Activated T-helper 2 cell treated with anti-CD3 and anti-CD28 coated beads, Interferon-gamma antibody, Interleukin-2, Interleukin-4, amounts not matched to agents 10 μg/mL and 5 μg/mL and 100 μg/mL, durations not matched to agents 14 hours and 24 hours and 36 hours (primary cell): Measurements from ENCODE around the gene TSC2. TPM values are rescaled to one million over a fixed set of nuclear protein-coding genes. Genes with fewer than 3 reads are reported as not detected.

Experiments
- DNase-seq: peaks from one replicate; pipeline ENCODE4 v3.0.0; 2021; ENCODE audit warnings: low spot score
- H3K27ac Mint-ChIP-seq: one replicate; pipeline ENCODE4 v1.8.0; 2021; ENCODE audit warnings: mixed read lengths
- H3K27me3 Mint-ChIP-seq: one replicate; pipeline ENCODE4 v1.8.0; 2021; ENCODE audit warnings: low read depth, mixed read lengths
- H3K36me3 Mint-ChIP-seq: one replicate; pipeline ENCODE4 v1.8.0; 2021; ENCODE audit warnings: low read depth, mixed read lengths
- H3K4me1 Mint-ChIP-seq: one replicate; pipeline ENCODE4 v1.8.0; 2021; ENCODE audit warnings: low read depth, mixed read lengths
- H3K4me3 Mint-ChIP-seq: one replicate; pipeline ENCODE4 v1.8.0; 2021; ENCODE audit warnings: low read depth, mild to moderate bottlenecking, moderate library complexity, mixed read lengths
- H3K9me3 Mint-ChIP-seq: one replicate; pipeline ENCODE4 v1.8.0; 2021; ENCODE audit warnings: mixed read lengths
- intact Hi-C: fragments of 100-400 bp; cut with micrococcal nuclease; formaldehyde crosslinking; loops from one replicate; pipeline ENCODE4 v1.15.1; 2023
- total RNA-seq: library from RNA; stranded (reverse); gene quantifications from 2 replicates; pipeline ENCODE4 v1.2.3, GENCODE V29; 2022

Gene TSC2
- total RNA-seq, 1 donor from 2014 or later: 89.7 TPM

- no peaks in the 10 kb centered on the region for H3K9me3 Mint-ChIP-seq
- H3K4me3 Mint-ChIP-seq: peak overlapping the region; percentile 94
- no peak overlapping the region for H3K27ac Mint-ChIP-seq
- no peak for DNase-seq
- peaks cover 10% of the 10 kb centered on the region for H3K4me1 Mint-ChIP-seq
- intact Hi-C loops: loop anchor here (5.0 kb wide), 1 partner anchor 39 kb away; the partner anchor contains the start of gene ZNF598
- H3K27me3 Mint-ChIP-seq: no peaks in the 10 kb centered on the region
- H3K36me3 Mint-ChIP-seq: peaks cover 9% of the 10 kb centered on the region
Measured at GRCh38 chr16:2045965-2046892, 1.6 kb upstream of the TSC2 start.

DNA sequence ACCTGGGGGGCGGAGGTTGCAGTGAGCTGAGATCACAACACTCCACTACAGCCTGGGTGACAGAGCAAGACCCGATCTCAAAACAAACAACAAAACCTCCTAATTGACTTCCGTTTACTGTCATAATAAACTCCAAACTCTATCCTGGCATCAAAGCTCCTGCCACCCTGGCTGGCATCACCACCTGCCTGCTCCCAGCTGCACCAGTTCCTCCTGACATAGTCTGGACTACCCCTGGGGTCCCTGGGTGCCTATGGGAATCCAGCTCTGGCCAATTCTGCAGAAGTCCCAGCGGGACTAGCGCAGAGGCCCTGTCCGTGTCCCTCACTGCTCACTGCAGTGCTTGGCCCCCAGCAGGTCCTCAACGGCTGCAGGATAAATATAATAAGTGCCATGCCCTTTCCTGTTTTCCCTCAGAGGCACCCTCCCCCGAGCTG lies 874 bp upstream of the TSC2 start:
- Mint-ChIP-seq H3K9me3 (no peaks in the 10 kb centered on the region), H3K27ac (peak overlapping the region; percentile 71), H3K4me1 (peaks cover 10% of the 10 kb centered on the region), H3K4me3 (peak overlapping the region; percentile 94), H3K27me3 (no peaks in the 10 kb centered on the region), H3K36me3 (peaks cover 11% of the 10 kb centered on the region)
- no peak for DNase-seq
- intact Hi-C loops: loop anchor here (5.0 kb wide), 1 partner anchor 40 kb away; the partner anchor contains the start of gene ZNF598

- Mint-ChIP-seq H3K27ac (peak overlapping the region; percentile 22), H3K9me3 (no peaks in the 10 kb centered on the region), H3K4me1 (peaks cover 10% of the 10 kb centered on the region), H3K27me3 (no peaks in the 10 kb centered on the region), H3K36me3 (peaks cover 9% of the 10 kb centered on the region), H3K4me3 (peak overlapping the region; percentile 88)
- DNase-seq: no peak
- intact Hi-C loops: loop anchor here (5.0 kb wide), 1 partner anchor 41 kb away; the partner anchor contains the start of gene ZNF598
Measured at GRCh38 chr16:2048116-2048543, 345 bp downstream of the TSC2 start.

GRCh38 chr16:2053211-2053610 lies 5.4 kb downstream of the TSC2 start:
- intact Hi-C loops: no loop called here
- no peak overlapping the region for H3K4me3 Mint-ChIP-seq
- peaks cover 5% of the 10 kb centered on the region for H3K4me1 Mint-ChIP-seq
- no peaks in the 10 kb centered on the region for H3K27me3 Mint-ChIP-seq
- H3K9me3 Mint-ChIP-seq: no peaks in the 10 kb centered on the region
- no peak overlapping the region for H3K27ac Mint-ChIP-seq
- no peak for DNase-seq
- peaks cover 7% of the 10 kb centered on the region for H3K36me3 Mint-ChIP-seq

GRCh38 chr16:2053897-2054296 lies 6.1 kb downstream of the TSC2 start:
- H3K27ac Mint-ChIP-seq: no peak overlapping the region
- H3K9me3 Mint-ChIP-seq: no peaks in the 10 kb centered on the region
- no peak for DNase-seq
- H3K4me3 Mint-ChIP-seq: no peak overlapping the region
- H3K27me3 Mint-ChIP-seq: no peaks in the 10 kb centered on the region
- H3K4me1 Mint-ChIP-seq: no peaks in the 10 kb centered on the region
- H3K36me3 Mint-ChIP-seq: peaks cover 7% of the 10 kb centered on the region
- intact Hi-C loops: no loop called here

DNA sequence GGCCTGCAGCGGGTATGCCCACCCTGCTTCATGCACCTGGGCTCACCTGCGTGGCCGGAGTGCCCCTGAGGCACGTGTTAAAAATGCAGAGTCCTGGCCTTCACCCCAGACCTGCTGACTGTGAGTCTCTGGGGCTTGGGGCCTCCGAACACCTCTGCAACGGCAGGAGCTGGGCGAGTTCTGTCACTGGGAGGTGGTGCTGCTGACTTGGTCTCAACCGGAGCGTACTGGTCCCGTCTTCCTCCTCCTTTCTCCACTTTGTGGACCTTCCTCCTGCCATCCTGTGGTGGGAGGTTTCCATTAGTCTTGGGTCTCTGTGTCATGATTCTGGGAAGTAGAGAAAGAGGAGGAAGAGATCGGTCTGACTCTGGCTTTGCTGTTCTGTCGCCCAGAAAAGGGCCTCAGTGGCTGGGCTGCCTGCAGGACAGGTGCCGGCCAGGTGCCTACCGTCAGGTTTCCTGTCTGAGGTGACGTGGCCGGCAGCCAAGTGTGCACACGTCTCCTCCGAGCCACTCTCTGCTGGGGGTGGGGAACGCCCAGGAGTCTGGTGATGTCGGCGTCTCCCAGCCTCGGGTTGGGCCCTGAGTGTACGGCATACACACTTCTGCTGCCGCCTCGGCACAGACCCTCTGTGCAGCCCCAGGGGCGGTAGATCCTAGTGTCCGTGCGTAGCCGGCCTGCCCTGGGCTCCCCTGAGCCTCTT lies 6.9 kb downstream of the TSC2 start:
- Mint-ChIP-seq H3K4me3 (no peak overlapping the region), H3K9me3 (no peaks in the 10 kb centered on the region), H3K36me3 (peaks cover 7% of the 10 kb centered on the region), H3K27me3 (no peaks in the 10 kb centered on the region), H3K4me1 (no peaks in the 10 kb centered on the region), H3K27ac (no peak overlapping the region)
- DNase-seq: no peak
- intact Hi-C loops: no loop called here

DNA sequence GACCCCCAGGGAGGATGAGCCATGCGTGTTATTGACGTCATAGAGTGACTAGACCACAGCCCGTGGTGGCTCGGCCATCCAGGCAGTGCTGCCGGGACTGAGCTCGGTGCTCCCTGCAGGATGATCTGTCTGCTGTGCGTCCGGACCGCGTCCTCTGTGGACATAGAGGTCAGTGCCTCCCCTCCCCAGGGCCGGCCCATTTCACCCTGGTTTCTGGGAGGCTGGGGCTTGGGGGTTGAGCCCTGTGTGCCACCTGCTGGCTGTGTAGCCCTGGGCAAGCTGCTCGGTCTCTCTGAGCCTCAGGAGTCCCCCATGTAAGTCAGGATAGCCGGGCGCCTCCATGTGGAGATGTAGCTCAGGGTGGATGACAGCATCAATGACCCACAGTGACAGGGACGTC lies 8.3 kb downstream of the TSC2 start:
- Mint-ChIP-seq H3K36me3 (peaks cover 3% of the 10 kb centered on the region), H3K9me3 (no peaks in the 10 kb centered on the region)

GRCh38 chr16:2056681-2057407 lies 9.1 kb downstream of the TSC2 start:
- Mint-ChIP-seq H3K4me3 (no peak overlapping the region), H3K27ac (no peak overlapping the region), H3K27me3 (no peaks in the 10 kb centered on the region), H3K4me1 (no peaks in the 10 kb centered on the region), H3K36me3 (no peaks in the 10 kb centered on the region), H3K9me3 (no peaks in the 10 kb centered on the region)
- intact Hi-C loops: no loop called here
- no peak for DNase-seq

More for the DNA sequence above, 8.3 kb downstream of the TSC2 start:
- intact Hi-C loops: no loop called here
- no peak for DNase-seq
- H3K4me1 Mint-ChIP-seq: no peaks in the 10 kb centered on the region
- H3K4me3 Mint-ChIP-seq: no peak overlapping the region
- no peak overlapping the region for H3K27ac Mint-ChIP-seq
- no peaks in the 10 kb centered on the region for H3K27me3 Mint-ChIP-seq

DNA sequence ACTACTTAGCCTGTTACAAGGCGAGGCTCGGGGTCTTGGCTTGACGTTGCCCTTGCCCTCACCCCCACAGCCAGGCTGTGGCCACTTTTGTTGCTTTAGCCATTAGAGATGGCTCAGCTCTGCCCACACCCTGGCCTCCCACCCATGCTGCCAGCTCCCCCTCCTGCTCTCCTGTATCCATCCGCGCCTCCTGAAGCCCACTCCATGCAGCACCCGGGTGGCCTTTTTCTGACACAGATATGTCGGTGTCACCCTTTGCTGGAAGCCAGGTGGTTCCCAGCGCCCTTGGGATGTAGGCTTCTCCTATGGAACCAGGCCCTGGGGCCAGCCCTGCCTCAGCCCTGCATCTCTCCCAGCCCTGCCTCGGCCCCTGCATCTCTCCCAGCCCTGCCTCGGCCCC lies 9.7 kb downstream of the TSC2 start:
- Mint-ChIP-seq H3K36me3 (no peaks in the 10 kb centered on the region), H3K4me1 (no peaks in the 10 kb centered on the region), H3K27me3 (no peaks in the 10 kb centered on the region), H3K9me3 (no peaks in the 10 kb centered on the region), H3K27ac (no peak overlapping the region), H3K4me3 (no peak overlapping the region)
- intact Hi-C loops: no loop called here
- no peak for DNase-seq

- no peak for DNase-seq
- Mint-ChIP-seq H3K36me3 (no peaks in the 10 kb centered on the region), H3K4me3 (no peak overlapping the region), H3K27me3 (no peaks in the 10 kb centered on the region), H3K9me3 (no peaks in the 10 kb centered on the region), H3K4me1 (no peaks in the 10 kb centered on the region), H3K27ac (no peak overlapping the region)
- intact Hi-C loops: no loop called here
Measured at GRCh38 chr16:2058420-2058819, 10.6 kb downstream of the TSC2 start.

- H3K27ac Mint-ChIP-seq: no peak overlapping the region
- H3K4me3 Mint-ChIP-seq: no peak overlapping the region
Measured at GRCh38 chr16:2058872-2059271, 11.1 kb downstream of the TSC2 start.

GRCh38 chr16:2060346-2060745 lies 12.6 kb downstream of the TSC2 start:
- H3K36me3 Mint-ChIP-seq: no peaks in the 10 kb centered on the region
- intact Hi-C loops: no loop called here
- no peaks in the 10 kb centered on the region for H3K27me3 Mint-ChIP-seq
- no peaks in the 10 kb centered on the region for H3K4me1 Mint-ChIP-seq
- no peak overlapping the region for H3K27ac Mint-ChIP-seq
- no peaks in the 10 kb centered on the region for H3K9me3 Mint-ChIP-seq
- no peak overlapping the region for H3K4me3 Mint-ChIP-seq
- DNase-seq: no peak

More at GRCh38 chr16:2058872-2059271, 11.1 kb downstream of the TSC2 start:
- intact Hi-C loops: no loop called here
- H3K36me3 Mint-ChIP-seq: no peaks in the 10 kb centered on the region
- no peak for DNase-seq
- no peaks in the 10 kb centered on the region for H3K9me3 Mint-ChIP-seq
- no peaks in the 10 kb centered on the region for H3K27me3 Mint-ChIP-seq
- no peaks in the 10 kb centered on the region for H3K4me1 Mint-ChIP-seq
